Esophagus muscularis mucosa (tissue), 4 donors: Measurements from ENCODE around the gene HHATL.

Experiments used
- CTCF ChIP-seq, 3 experiments: fragments of 200-600 bp in 2 of 3; fragments of 450-650 bp in 1 of 3; sonication (generic) in 2 of 3; IDR thresholded peaks; one replicate each; pipeline ENCODE4 v1.5.1; 2017 to 2019; ENCODE audit warnings: antibody characterized with exemption in 3 of 3, mild to moderate bottlenecking in 2 of 3, moderate library complexity in 1 of 3
- EP300 ChIP-seq: sonication (generic); formaldehyde crosslinking; IDR thresholded peaks from one replicate; pipeline ENCODE4 v1.6.1; 2017; ENCODE audit warnings: antibody characterized with exemption
- POLR2AphosphoS5 ChIP-seq, 2 donors: sonication (generic); formaldehyde crosslinking; IDR thresholded peaks; one replicate each; pipeline ENCODE4 v1.6.1; 2017; ENCODE audit warnings: antibody characterized with exemption in 2 of 2

- no peak for TF ChIP-seq CTCF (IDR thresholded peaks at IDR 0.05)
- TF ChIP-seq POLR2AphosphoS5 (IDR thresholded peaks at IDR 0.05), result peak; percentile 19 to 42
- no peak for TF ChIP-seq EP300
Observed at GRCh38 chr3:42746455-42747450, 44.2 kb upstream of the HHATL start.
